GM10266 (cell line): ENCODE results near the gene SHQ1.

ENCODE experiments used
- DNase-seq: peaks from one replicate; pipeline ENCODE4 v3.0.0; 2012; ENCODE audit errors: extremely low spot score
- CTCF ChIP-seq: IDR thresholded peaks from 2 replicates; pipeline ENCODE4 v1.5.1; 2012; ENCODE audit warnings: mild to moderate bottlenecking, low read depth; ENCODE audit not compliant: control insufficient read depth, insufficient read depth; ENCODE audit errors: missing control alignments

SHQ1 gene

GRCh38 chr3:72846166-72846565, 2.1 kb downstream of the SHQ1 start:
- TF ChIP-seq CTCF: no peak
- no peak for DNase-seq

- peak; percentile 25 for DNase-seq
- TF ChIP-seq CTCF: no peak
Observed at GRCh38 chr3:72844436-72844993, 3.7 kb downstream of the SHQ1 start.

- no peak for TF ChIP-seq CTCF
- DNase-seq: no peak
Observed at GRCh38 chr3:72839057-72839456, 9.2 kb downstream of the SHQ1 start.

- no peak for DNase-seq
- TF ChIP-seq CTCF: no peak
Observed at GRCh38 chr3:72836923-72837322, 11.3 kb downstream of the SHQ1 start.

- DNase-seq: no peak
- TF ChIP-seq CTCF: no peak
Observed at GRCh38 chr3:72836416-72836815, 11.8 kb downstream of the SHQ1 start.

- no peak for TF ChIP-seq CTCF
- DNase-seq: no peak
Observed at GRCh38 chr3:72830452-72831223, 17.6 kb downstream of the SHQ1 start.

GRCh38 chr3:72829701-72830100, 18.5 kb downstream of the SHQ1 start:
- no peak for TF ChIP-seq CTCF

More at GRCh38 chr3:72829701-72830100, 18.5 kb downstream of the SHQ1 start:
- DNase-seq: no peak
